Measurements from ENCODE around the gene CALML6.

CALML6 gene

GRCh38 chr1:1942753-1943656 is 27.9 kb downstream of the CALML6 start:
- no peak for DNase-seq (ENCODE audit: low spot score)

GRCh38 chr1:1943834-1944570 is 28.9 kb downstream of the CALML6 start:
- peak; percentile 66 for DNase-seq (ENCODE audit: low spot score)

GRCh38 chr1:1945782-1946393 is 30.8 kb downstream of the CALML6 start:
- no peak for DNase-seq (ENCODE audit: low spot score)

- no peak for DNase-seq (ENCODE audit: low spot score)
Measured at GRCh38 chr1:1946540-1946939, 31.5 kb downstream of the CALML6 start.

GRCh38 chr1:1947493-1947892 is 32.4 kb downstream of the CALML6 start:
- no peak for DNase-seq (ENCODE audit: low spot score)

- no peak for DNase-seq (ENCODE audit: low spot score)
Measured at GRCh38 chr1:1948783-1949182, 33.7 kb downstream of the CALML6 start.

- no peak for DNase-seq (ENCODE audit: low spot score)
Measured at GRCh38 chr1:1950940-1951339, 35.9 kb downstream of the CALML6 start.

- no peak for DNase-seq (ENCODE audit: low spot score)
Measured at GRCh38 chr1:1954015-1954414, 39.0 kb downstream of the CALML6 start.

- DNase-seq (ENCODE audit: low spot score): peak; percentile 20
Measured at GRCh38 chr1:1954831-1955441, 39.9 kb downstream of the CALML6 start.

- DNase-seq (ENCODE audit: low spot score): no peak
Measured at GRCh38 chr1:1955621-1956094, 40.6 kb downstream of the CALML6 start.

- DNase-seq (ENCODE audit: low spot score): no peak
Measured at GRCh38 chr1:1956101-1956500, 41.0 kb downstream of the CALML6 start.

GRCh38 chr1:1956586-1957532 is 41.8 kb downstream of the CALML6 start:
- DNase-seq (ENCODE audit: low spot score): no peak

- no peak for DNase-seq (ENCODE audit: low spot score)
Measured at GRCh38 chr1:1957533-1957961, 42.5 kb downstream of the CALML6 start.

- no peak for DNase-seq (ENCODE audit: low spot score)
Measured at GRCh38 chr1:1958071-1958541, 43.0 kb downstream of the CALML6 start.

GRCh38 chr1:1959459-1959839 is 44.4 kb downstream of the CALML6 start:
- no peak for DNase-seq (ENCODE audit: low spot score)

GRCh38 chr1:1959840-1960479 is 44.9 kb downstream of the CALML6 start:
- peak; percentile 77 for DNase-seq (ENCODE audit: low spot score)

GRCh38 chr1:1960480-1961196 is 45.6 kb downstream of the CALML6 start:
- DNase-seq (ENCODE audit: low spot score): no peak

GRCh38 chr1:1962752-1963151 is 47.7 kb downstream of the CALML6 start:
- DNase-seq (ENCODE audit: low spot score): no peak

- no peak for DNase-seq (ENCODE audit: low spot score)
Measured at GRCh38 chr1:1963570-1963969, 48.5 kb downstream of the CALML6 start.

- no peak for DNase-seq (ENCODE audit: low spot score)
Measured at GRCh38 chr1:1964811-1965210, 49.8 kb downstream of the CALML6 start.

All from RKO (cell line).